OCI-LY7 (cell line): ENCODE results near the gene HDAC10. TPM values are rescaled to one million over a fixed set of nuclear protein-coding genes. Genes with fewer than 3 reads are reported as not detected.

ENCODE experiments used
- BruUV-seq: library from RNA; stranded (reverse); fragments of 400-500 nt; replicated peaks from 2 replicates; lab custom pipeline; 2021; lab: Mats Ljungman, UMichigan
- CTCF ChIA-PET: fragments of 300-600 bp; sonication (Branson Sonifier 250); formaldehyde crosslinking; loops from one replicate; lab custom pipeline; 2022; ENCODE audit warnings: antibody characterized with exemption; ENCODE audit not compliant: unreplicated experiment; lab: Charles Lee
- POLR2A ChIA-PET: fragments of 300-600 bp; sonication (Branson Sonifier 250); formaldehyde crosslinking; loops from one replicate; lab custom pipeline; 2022; ENCODE audit warnings: antibody characterized with exemption; lab: Charles Lee
- DNase-seq: peaks from one replicate; pipeline ENCODE4 v3.0.0-alpha.2; 2015; ENCODE audit warnings: low spot score
- H2AFZ ChIP-seq: fragments of 200-600 bp; sonication (generic), shearing (Covaris generic); 2 replicates; pipeline ENCODE4 v1.6.1; 2014; ENCODE audit warnings: mild to moderate bottlenecking, antibody characterized with exemption, low read length, moderate library complexity
- H3K27ac ChIP-seq: fragments of 200-600 bp; sonication (generic); 2 replicates; pipeline ENCODE4 v1.5.1; 2014; ENCODE audit warnings: mixed run types, low read depth, mild to moderate bottlenecking, moderate library complexity, low read length, inconsistent platforms; ENCODE audit not compliant: poor library complexity, severe bottlenecking
- H3K36me3 ChIP-seq: fragments of 200-600 bp; sonication (generic); 2 replicates; pipeline ENCODE4 v1.6.1; 2014; ENCODE audit warnings: mild to moderate bottlenecking, antibody characterized with exemption, low read length, moderate library complexity, mixed read lengths; ENCODE audit not compliant: insufficient read depth
- H3K4me1 ChIP-seq: fragments of 200-600 bp; sonication (generic); 2 replicates; pipeline ENCODE4 v1.5.1; 2014; ENCODE audit warnings: mild to moderate bottlenecking, low read length; ENCODE audit not compliant: insufficient read depth, poor library complexity, severe bottlenecking
- H3K4me2 ChIP-seq: fragments of 200-600 bp; sonication (generic); 2 replicates; pipeline ENCODE4 v1.6.1; 2014; ENCODE audit warnings: mild to moderate bottlenecking, low read length
- H3K4me3 ChIP-seq: fragments of 200-600 bp; sonication (generic); 2 replicates; pipeline ENCODE4 v1.5.1; 2014; ENCODE audit warnings: mild to moderate bottlenecking, low read depth, low read length; ENCODE audit not compliant: poor library complexity, severe bottlenecking
- H3K79me2 ChIP-seq: fragments of 200-600 bp; sonication (generic); 2 replicates; pipeline ENCODE4 v1.6.1; 2016; ENCODE audit warnings: low read depth, mild to moderate bottlenecking, low read length, moderate library complexity, mixed read lengths; ENCODE audit not compliant: insufficient read depth
- H3K9me2 ChIP-seq: fragments of 200-600 bp; sonication (generic); 2 replicates; pipeline ENCODE4 v1.6.1; 2016; ENCODE audit warnings: mild to moderate bottlenecking, low read length, mixed read lengths; ENCODE audit not compliant: insufficient read depth
- H3K9me3 ChIP-seq: fragments of 200-600 bp; sonication (generic); 2 replicates; pipeline ENCODE4 v1.6.1; 2014; ENCODE audit warnings: mild to moderate bottlenecking, mixed run types, low read length, mixed read lengths
- H4K20me1 ChIP-seq: fragments of 200-600 bp; sonication (generic); 2 replicates; pipeline ENCODE4 v1.6.1; 2014; ENCODE audit warnings: mild to moderate bottlenecking, antibody characterized with exemption, low read length, moderate library complexity, mixed read lengths; ENCODE audit not compliant: insufficient read depth
- CTCF ChIP-seq: fragments of 200-600 bp; sonication (generic); conservative IDR thresholded peaks from 2 replicates; pipeline ENCODE4 v1.5.1; 2014; ENCODE audit warnings: mild to moderate bottlenecking, antibody characterized with exemption, low read length, moderate library complexity, mixed read lengths
- EZH2phosphoT487 ChIP-seq: fragments of 200-600 bp; sonication (generic); IDR thresholded peaks from 2 replicates; pipeline ENCODE4 v1.6.1; 2018; ENCODE audit warnings: low read depth, borderline replicate concordance, mild to moderate bottlenecking, mixed run types, antibody characterized with exemption, low read length, moderate library complexity, mixed read lengths
- intact Hi-C: fragments of 100-400 bp; cut with micrococcal nuclease; formaldehyde crosslinking; loops from one replicate; pipeline ENCODE4 v1.10.0; 2022; ENCODE audit not compliant: unreplicated experiment
- total RNA-seq, 2 experiments: library from RNA; depleted of rRNA in 1 of 2; stranded (reverse); fragments of >200 nt in 1 of 2; shearing (Covaris generic) in 1 of 2; gene quantifications; 2 replicates each; pipeline ENCODE4 v1.2.3, GENCODE V29; 2014 to 2022

Gene HDAC10
- total RNA-seq, 2 experiments from 2014 or later, result 49.4 to 74.9 TPM

- intact Hi-C loops, result loop anchor here (5.0 kb wide), 1 partner anchor 236 kb away; the partner anchor contains the start of genes LMF2 and NCAPH2
- ChIA-PET POLR2A (interaction anchor here (0.6 kb wide), 1 partner anchor 224 kb away, joined by 4 read pairs; no protein-coding TSS in a partner anchor), CTCF (no interaction called here)
- peaks cover 44% of the 10 kb centered on the region for H3K4me1 ChIP-seq
- H3K9me2 ChIP-seq, result no peaks in the 10 kb centered on the region
- peaks cover 5% of the 10 kb centered on the region; the same call in 1 of the 2 replicates for H3K9me3 ChIP-seq
- H3K4me3 ChIP-seq, result peak overlapping the region; percentile 73
- H3K36me3 ChIP-seq, result peaks cover 16% of the 10 kb centered on the region; the same call in 1 of the 2 replicates
- no TSS peak for BruUV-seq
- no peaks in the 10 kb centered on the region for H3K79me2 ChIP-seq
- peak; percentile 73 for DNase-seq
- no peak overlapping the region for H3K27ac ChIP-seq
- no peak overlapping the region for H2AFZ ChIP-seq
- peak overlapping the region; percentile 79 for H3K4me2 ChIP-seq
- H4K20me1 ChIP-seq, result no peaks in the 10 kb centered on the region
- TF ChIP-seq CTCF (peak; percentile 38; the same call in 1 of the 2 replicates), EZH2phosphoT487 (no peak)
Observed at GRCh38 chr22:50271519-50271970, 20.5 kb upstream of the HDAC10 start.

GRCh38 chr22:50270666-50271394 is 19.8 kb upstream of the HDAC10 start:
- intact Hi-C loops, result loop anchor here (5.0 kb wide), 1 partner anchor 236 kb away; the partner anchor contains the start of genes LMF2 and NCAPH2
- peak overlapping the region; percentile 38 for H3K27ac ChIP-seq
- ChIA-PET CTCF (no interaction called here), POLR2A (interaction anchor here (0.6 kb wide), 2 partner anchors 11 to 224 kb away, joined by 3 to 4 read pairs; no protein-coding TSS in a partner anchor)
- H4K20me1 ChIP-seq, result no peaks in the 10 kb centered on the region
- H3K9me3 ChIP-seq, result peaks cover 1% of the 10 kb centered on the region; the same call in 1 of the 2 replicates
- H3K4me2 ChIP-seq, result peak overlapping the region; percentile 79
- peaks cover 9% of the 10 kb centered on the region; the same call in 1 of the 2 replicates for H3K36me3 ChIP-seq
- H3K9me2 ChIP-seq, result no peaks in the 10 kb centered on the region
- BruUV-seq, result no TSS peak
- peaks cover 40% of the 10 kb centered on the region for H3K4me1 ChIP-seq
- no peak overlapping the region for H2AFZ ChIP-seq
- TF ChIP-seq EZH2phosphoT487 (no peak), CTCF (no peak)
- peak; percentile 41 for DNase-seq
- peak overlapping the region; percentile 73 for H3K4me3 ChIP-seq
- no peaks in the 10 kb centered on the region for H3K79me2 ChIP-seq
